ENCODE measurements around the gene FAF1. TPM values are rescaled to one million over a fixed set of nuclear protein-coding genes. Genes with fewer than 3 reads are reported as not detected.

FAF1 gene
- total RNA-seq, 1 experiment from 2014 or later, result 112 TPM

DNA sequence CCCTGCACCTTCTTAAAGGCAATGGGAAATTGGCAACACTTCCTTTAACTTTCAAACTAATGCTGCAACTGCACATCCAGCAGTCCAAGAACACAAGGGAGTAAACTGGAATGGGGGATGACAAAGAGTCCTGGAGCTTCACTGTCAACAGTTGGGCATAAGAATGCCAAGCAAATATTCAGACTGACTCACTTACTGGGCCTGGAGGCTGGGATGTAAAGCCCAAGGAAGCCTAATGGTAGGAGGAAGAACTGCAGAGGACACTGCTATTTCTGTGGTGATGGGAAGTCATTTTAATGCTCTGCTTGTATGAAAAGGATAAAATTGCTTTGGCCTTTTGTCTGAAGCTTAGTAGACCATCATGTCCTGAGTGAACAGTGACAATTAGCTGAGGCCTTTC is 521.1 kb downstream of the FAF1 start:
- H3K4me1 ChIP-seq (ENCODE audit: low read length), result no peaks in the 10 kb centered on the region
- DNase-seq, result no peak
- H3K9ac ChIP-seq (ENCODE audit: low read length), result no peak overlapping the region
- no peak overlapping the region for H3K4me2 ChIP-seq (ENCODE audit: low read depth, low read length, poor library complexity, severe bottlenecking)
- no peaks in the 10 kb centered on the region for H4K20me1 ChIP-seq (ENCODE audit: insufficient read depth, low read depth, low read length)
- no peaks in the 10 kb centered on the region for H3K79me2 ChIP-seq (ENCODE audit: low read length)
- no peak overlapping the region for H3K27ac ChIP-seq (ENCODE audit: low read length)
- H2AFZ ChIP-seq (ENCODE audit: low read length), result no peak overlapping the region
- no peaks in the 10 kb centered on the region; the same call in 1 of the 2 replicates for H3K36me3 ChIP-seq (ENCODE audit: insufficient read depth, low read length)
- H3K9me2 ChIP-seq (replicated peaks; ENCODE audit: insufficient read depth, low read length), result no peaks in the 10 kb centered on the region
- no peak overlapping the region for H3K4me3 ChIP-seq (ENCODE audit: low read length)
- H3K27me3 ChIP-seq (ENCODE audit: low read length), result no peaks in the 10 kb centered on the region
- no peaks in the 10 kb centered on the region for H3K9me3 ChIP-seq (ENCODE audit: low read length)

- Histone ChIP-seq H3K4me1 (ENCODE audit: low read length) (no peaks in the 10 kb centered on the region), H3K9me3 (ENCODE audit: low read length) (no peaks in the 10 kb centered on the region), H3K9ac (ENCODE audit: low read length) (no peak overlapping the region), H3K9me2 (replicated peaks; ENCODE audit: insufficient read depth, low read length) (no peaks in the 10 kb centered on the region), H4K20me1 (ENCODE audit: insufficient read depth, low read depth, low read length) (no peaks in the 10 kb centered on the region), H2AFZ (ENCODE audit: low read length) (no peak overlapping the region), H3K27me3 (ENCODE audit: low read length) (no peaks in the 10 kb centered on the region), H3K79me2 (ENCODE audit: low read length) (no peaks in the 10 kb centered on the region), H3K36me3 (ENCODE audit: insufficient read depth, low read length) (no peaks in the 10 kb centered on the region; the same call in 1 of the 2 replicates), H3K4me2 (ENCODE audit: low read depth, low read length, poor library complexity, severe bottlenecking) (no peak overlapping the region), H3K27ac (ENCODE audit: low read length) (no peak overlapping the region), H3K4me3 (ENCODE audit: low read length) (no peak overlapping the region)
- no peak for DNase-seq
Observed at GRCh38 chr1:50436489-50436888, 523.6 kb downstream of the FAF1 start.

- Histone ChIP-seq H3K27ac (ENCODE audit: low read length) (no peak overlapping the region), H3K4me1 (ENCODE audit: low read length) (no peaks in the 10 kb centered on the region), H4K20me1 (ENCODE audit: insufficient read depth, low read depth, low read length) (no peaks in the 10 kb centered on the region), H3K27me3 (ENCODE audit: low read length) (no peaks in the 10 kb centered on the region), H3K4me2 (ENCODE audit: low read depth, low read length, poor library complexity, severe bottlenecking) (no peak overlapping the region), H3K79me2 (ENCODE audit: low read length) (no peaks in the 10 kb centered on the region), H3K36me3 (ENCODE audit: insufficient read depth, low read length) (no peaks in the 10 kb centered on the region; the same call in 1 of the 2 replicates), H3K9me3 (ENCODE audit: low read length) (no peaks in the 10 kb centered on the region), H3K9me2 (replicated peaks; ENCODE audit: insufficient read depth, low read length) (no peaks in the 10 kb centered on the region), H2AFZ (ENCODE audit: low read length) (no peak overlapping the region), H3K9ac (ENCODE audit: low read length) (no peak overlapping the region), H3K4me3 (ENCODE audit: low read length) (no peak overlapping the region)
- DNase-seq, result no peak
Observed at GRCh38 chr1:50430010-50430405, 530.1 kb downstream of the FAF1 start.

DNA sequence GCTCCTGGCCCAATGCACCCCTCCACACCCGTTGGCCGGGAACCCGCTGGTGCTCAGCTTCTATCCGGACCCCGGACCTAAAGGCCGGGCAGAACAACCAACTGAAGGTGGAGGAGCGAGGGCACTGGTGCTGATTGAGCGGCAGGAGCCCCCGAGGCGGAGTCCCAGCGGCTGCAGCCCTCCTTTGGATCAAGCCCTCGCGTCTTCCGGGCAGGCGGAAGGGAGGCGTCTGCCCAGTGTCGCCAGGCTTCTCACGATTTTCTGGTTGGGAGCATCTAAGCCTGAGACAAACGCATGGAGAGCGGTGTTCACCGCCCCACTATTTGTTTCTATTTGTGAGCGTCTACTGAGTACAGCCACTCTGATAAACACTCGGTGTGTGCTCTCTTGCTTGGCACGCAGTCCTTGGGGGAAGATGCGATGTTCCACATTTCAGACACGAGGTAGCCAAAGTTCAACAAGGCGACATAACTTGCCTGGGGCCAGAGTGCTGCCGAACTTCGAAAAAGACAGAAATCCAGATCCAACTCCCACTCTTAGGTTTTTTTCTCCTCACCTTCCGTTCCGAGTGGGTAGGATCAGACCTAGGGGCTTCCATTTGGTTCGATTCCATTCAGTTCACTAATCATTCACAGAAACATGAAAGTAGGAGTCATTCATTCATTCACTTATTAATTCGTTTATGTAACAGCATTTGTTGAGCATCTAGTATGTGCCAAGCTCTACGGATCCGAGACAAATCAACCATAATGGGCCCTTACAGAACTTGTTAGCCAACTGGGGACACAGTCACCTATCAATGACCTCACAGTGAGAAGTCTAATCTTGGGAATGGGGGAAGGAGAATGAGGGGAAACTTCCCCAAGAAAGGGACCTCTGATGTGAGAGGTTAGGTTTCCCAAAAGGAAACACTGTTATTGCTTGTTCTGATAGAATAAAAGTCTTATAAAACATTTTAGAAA is 532.0 kb downstream of the FAF1 start:
- no peak for DNase-seq
- no peak overlapping the region for H3K27ac ChIP-seq (ENCODE audit: low read length)
- no peak overlapping the region for H3K4me3 ChIP-seq (ENCODE audit: low read length)
- no peaks in the 10 kb centered on the region for H3K36me3 ChIP-seq (ENCODE audit: insufficient read depth, low read length)
- H3K27me3 ChIP-seq (ENCODE audit: low read length), result no peaks in the 10 kb centered on the region
- no peaks in the 10 kb centered on the region for H3K79me2 ChIP-seq (ENCODE audit: low read length)
- no peak overlapping the region for H3K4me2 ChIP-seq (ENCODE audit: low read depth, low read length, poor library complexity, severe bottlenecking)
- H3K4me1 ChIP-seq (ENCODE audit: low read length), result no peaks in the 10 kb centered on the region
- H2AFZ ChIP-seq (ENCODE audit: low read length), result no peak overlapping the region
- H3K9me3 ChIP-seq (ENCODE audit: low read length), result no peaks in the 10 kb centered on the region
- H4K20me1 ChIP-seq (ENCODE audit: insufficient read depth, low read depth, low read length), result no peaks in the 10 kb centered on the region
- H3K9me2 ChIP-seq (replicated peaks; ENCODE audit: insufficient read depth, low read length), result no peaks in the 10 kb centered on the region
- no peak overlapping the region for H3K9ac ChIP-seq (ENCODE audit: low read length)

GRCh38 chr1:50427086-50427817 is 532.8 kb downstream of the FAF1 start:
- Histone ChIP-seq H2AFZ (ENCODE audit: low read length) (no peak overlapping the region), H3K4me1 (ENCODE audit: low read length) (no peaks in the 10 kb centered on the region), H3K36me3 (ENCODE audit: insufficient read depth, low read length) (no peaks in the 10 kb centered on the region), H4K20me1 (ENCODE audit: insufficient read depth, low read depth, low read length) (no peaks in the 10 kb centered on the region), H3K27me3 (ENCODE audit: low read length) (no peaks in the 10 kb centered on the region), H3K4me2 (ENCODE audit: low read depth, low read length, poor library complexity, severe bottlenecking) (no peak overlapping the region), H3K79me2 (ENCODE audit: low read length) (no peaks in the 10 kb centered on the region), H3K9me3 (ENCODE audit: low read length) (no peaks in the 10 kb centered on the region), H3K9me2 (replicated peaks; ENCODE audit: insufficient read depth, low read length) (no peaks in the 10 kb centered on the region), H3K27ac (ENCODE audit: low read length) (no peak overlapping the region), H3K4me3 (ENCODE audit: low read length) (no peak overlapping the region), H3K9ac (ENCODE audit: low read length) (no peak overlapping the region)
- DNase-seq, result no peak

DNA sequence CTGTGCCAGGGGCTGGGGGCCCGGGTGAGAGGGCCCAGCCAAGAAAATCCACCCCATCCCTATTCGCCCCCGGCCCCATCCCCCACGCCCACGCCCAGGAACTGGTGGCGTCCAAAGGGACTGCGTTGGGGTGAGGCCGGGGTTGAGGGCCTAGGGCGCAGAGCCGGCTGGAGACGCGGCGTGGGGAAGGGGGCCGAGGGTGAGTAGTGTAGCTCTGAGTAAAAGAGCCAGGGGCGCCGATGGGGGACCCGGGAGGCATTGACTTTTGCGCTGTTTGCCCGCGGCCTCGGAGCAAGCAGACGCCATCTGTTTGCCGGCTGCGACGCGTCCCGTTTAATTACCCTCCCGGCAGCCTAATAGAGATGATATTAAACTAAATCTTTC is 533.4 kb downstream of the FAF1 start:
- Histone ChIP-seq H3K9ac (ENCODE audit: low read length) (no peak overlapping the region), H2AFZ (ENCODE audit: low read length) (no peak overlapping the region), H3K9me2 (replicated peaks; ENCODE audit: insufficient read depth, low read length) (no peaks in the 10 kb centered on the region), H3K79me2 (ENCODE audit: low read length) (no peaks in the 10 kb centered on the region), H3K4me3 (ENCODE audit: low read length) (no peak overlapping the region), H3K9me3 (ENCODE audit: low read length) (no peaks in the 10 kb centered on the region), H3K27me3 (ENCODE audit: low read length) (no peaks in the 10 kb centered on the region), H3K27ac (ENCODE audit: low read length) (no peak overlapping the region), H3K36me3 (ENCODE audit: insufficient read depth, low read length) (no peaks in the 10 kb centered on the region), H3K4me2 (ENCODE audit: low read depth, low read length, poor library complexity, severe bottlenecking) (no peak overlapping the region), H4K20me1 (ENCODE audit: insufficient read depth, low read depth, low read length) (no peaks in the 10 kb centered on the region), H3K4me1 (ENCODE audit: low read length) (no peaks in the 10 kb centered on the region)
- DNase-seq, result no peak

DNA sequence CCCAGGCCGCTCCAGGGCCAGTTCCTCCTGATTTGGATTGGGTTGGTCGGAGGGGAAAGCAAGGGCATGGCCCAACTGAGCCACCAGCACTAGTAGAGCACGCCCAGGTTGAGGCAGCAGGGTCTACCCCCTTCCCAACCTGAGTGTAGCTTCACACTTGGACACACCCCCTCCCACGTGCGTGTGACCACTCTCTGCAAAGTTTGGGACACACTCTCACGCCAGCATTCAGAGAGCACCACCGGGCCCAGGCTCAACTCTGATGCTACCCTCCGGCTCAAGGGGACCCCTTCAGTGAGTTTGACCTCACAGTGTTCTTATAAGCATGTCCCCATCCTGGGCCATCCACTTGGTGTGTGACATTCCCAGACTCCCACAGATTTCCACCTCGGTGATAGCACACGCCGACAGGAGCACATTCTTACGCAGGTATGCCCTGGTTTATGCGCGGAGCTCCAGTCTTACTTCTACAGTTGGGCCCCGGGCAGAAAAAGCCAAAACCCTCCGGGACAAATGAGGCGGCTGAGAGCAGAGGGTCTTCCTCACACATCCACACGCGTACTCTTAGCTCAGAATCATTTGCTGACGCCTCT is 533.9 kb downstream of the FAF1 start:
- Histone ChIP-seq H3K9ac (ENCODE audit: low read length) (no peak overlapping the region), H2AFZ (ENCODE audit: low read length) (no peak overlapping the region), H3K4me2 (ENCODE audit: low read depth, low read length, poor library complexity, severe bottlenecking) (no peak overlapping the region), H3K4me1 (ENCODE audit: low read length) (no peaks in the 10 kb centered on the region), H3K27me3 (ENCODE audit: low read length) (no peaks in the 10 kb centered on the region), H3K36me3 (ENCODE audit: insufficient read depth, low read length) (no peaks in the 10 kb centered on the region), H3K27ac (ENCODE audit: low read length) (no peak overlapping the region), H4K20me1 (ENCODE audit: insufficient read depth, low read depth, low read length) (no peaks in the 10 kb centered on the region), H3K9me2 (replicated peaks; ENCODE audit: insufficient read depth, low read length) (no peaks in the 10 kb centered on the region), H3K79me2 (ENCODE audit: low read length) (no peaks in the 10 kb centered on the region), H3K4me3 (ENCODE audit: low read length) (no peak overlapping the region), H3K9me3 (ENCODE audit: low read length) (no peaks in the 10 kb centered on the region)
- no peak for DNase-seq

Measured in Karpas-422 (cell line).